Esophagus squamous epithelium (tissue), 5 donors: Measurements from ENCODE around the gene ANKRD16. TPM values are rescaled to one million over a fixed set of nuclear protein-coding genes. Genes with fewer than 3 reads are reported as not detected.
"Not testable (repeated sequence)": the region's sequence is repeated elsewhere in the genome, so short reads cannot be mapped to it uniquely, and the experiment has no call there.

Experiments
- DNase-seq: peaks from one replicate; lab custom pipeline; 2025; lab: John Stamatoyannopoulos, UW
- H3K27ac ChIP-seq, 4 donors: fragments of 200-600 bp; sonication (generic); one replicate each; pipeline ENCODE4 v1.5.1; 2016 to 2019; ENCODE audit warnings: mild to moderate bottlenecking in 1 of 4
- H3K27me3 ChIP-seq, 4 donors: fragments of 200-600 bp; sonication (generic); 1 replicate in 3 of 4; 2 replicates in 1 of 4; pipeline versions ENCODE4 v1.5.1 to v1.6.0; 2017 to 2021; ENCODE audit warnings: antibody characterized with exemption in 1 of 4
- H3K36me3 ChIP-seq, 3 donors: fragments of 200-600 bp; sonication (generic); one replicate each; pipeline ENCODE4 v1.5.1; 2016 to 2019
- H3K4me1 ChIP-seq, 3 donors: fragments of 200-600 bp; sonication (generic); one replicate each; pipeline ENCODE4 v1.5.1; 2017 to 2019
- H3K4me3 ChIP-seq, 4 donors: fragments of 200-600 bp; sonication (generic); 1 replicate in 3 of 4; 2 replicates in 1 of 4; pipeline ENCODE4 v1.5.1; 2016 to 2019; ENCODE audit warnings: mild to moderate bottlenecking in 2 of 4, moderate library complexity in 1 of 4
- H3K9me3 ChIP-seq, 3 donors: fragments of 200-600 bp; sonication (generic); one replicate each; pipeline ENCODE4 v1.5.1; 2016 to 2019
- POLR2A ChIP-seq, 4 donors: fragments of 450-650 bp; IDR thresholded peaks; one replicate each; pipeline ENCODE4 v1.6.1; 2017; ENCODE audit warnings: antibody characterized with exemption in 4 of 4, mild to moderate bottlenecking in 4 of 4, moderate library complexity in 3 of 4
- WGBS, 2 donors: methylation state at CpG; one replicate each; pipeline ENCODE4 v1.1.5; 2018; 5-methylcytosine and 5-hydroxymethylcytosine counted together
- intact Hi-C: fragments of 100-400 bp; cut with DNase I; formaldehyde crosslinking; loops from one replicate; pipeline ENCODE4 v1.15.0; 2022
- total RNA-seq, 4 donors: library from RNA; depleted of rRNA; stranded (reverse); fragments of >200 nt; gene quantifications; one replicate each; pipeline ENCODE4 v1.1.0, GENCODE V29; 2016
- TF ChIP-seq, protein P1 (sequence below), 6 experiments: fragments of 450-650 bp in 4 of 6; fragments of 200-600 bp in 2 of 6; sonication (generic) in 2 of 6; IDR thresholded peaks; one replicate each; pipeline ENCODE4 v1.5.1; 2016 to 2019; ENCODE audit warnings: antibody characterized with exemption in 6 of 6, mild to moderate bottlenecking in 4 of 6, moderate library complexity in 4 of 6
- donor health status: DM: yes; HTN: yes; CAD: no.

ANKRD16 gene
- total RNA-seq, 4 donors from 2014 or later: 2.8 to 10.9 (median 5.1) TPM

DNA sequence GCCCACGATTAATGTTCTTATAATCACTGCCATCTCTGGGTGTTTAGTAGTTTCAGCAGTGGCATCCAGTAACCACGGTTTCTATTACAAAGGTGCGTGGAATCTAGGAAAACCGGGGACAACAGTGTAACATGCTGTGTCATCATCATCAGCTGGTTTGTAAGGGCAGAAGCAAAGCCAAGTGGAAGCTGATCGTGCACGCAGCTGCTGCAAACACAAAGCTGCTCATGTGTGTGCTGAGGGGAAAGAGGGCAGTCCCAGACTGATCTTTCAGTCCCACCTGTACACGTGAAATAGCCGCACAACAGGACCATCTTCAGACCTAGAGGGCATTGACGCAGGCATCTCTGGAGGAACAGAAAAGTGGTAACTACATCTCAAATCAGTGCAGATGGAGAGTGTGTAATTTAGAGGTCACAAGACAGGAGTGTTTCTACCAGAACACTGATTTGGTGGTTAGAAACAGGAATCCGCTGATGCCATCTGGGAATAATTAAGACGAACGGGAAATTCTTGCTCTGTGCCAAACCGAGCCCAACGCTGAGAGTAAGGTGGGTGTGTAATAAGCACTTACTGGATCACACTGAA lies 13.4 kb downstream of the ANKRD16 start:
- intact Hi-C loops: no loop called here
- TF ChIP-seq, protein P1, sequence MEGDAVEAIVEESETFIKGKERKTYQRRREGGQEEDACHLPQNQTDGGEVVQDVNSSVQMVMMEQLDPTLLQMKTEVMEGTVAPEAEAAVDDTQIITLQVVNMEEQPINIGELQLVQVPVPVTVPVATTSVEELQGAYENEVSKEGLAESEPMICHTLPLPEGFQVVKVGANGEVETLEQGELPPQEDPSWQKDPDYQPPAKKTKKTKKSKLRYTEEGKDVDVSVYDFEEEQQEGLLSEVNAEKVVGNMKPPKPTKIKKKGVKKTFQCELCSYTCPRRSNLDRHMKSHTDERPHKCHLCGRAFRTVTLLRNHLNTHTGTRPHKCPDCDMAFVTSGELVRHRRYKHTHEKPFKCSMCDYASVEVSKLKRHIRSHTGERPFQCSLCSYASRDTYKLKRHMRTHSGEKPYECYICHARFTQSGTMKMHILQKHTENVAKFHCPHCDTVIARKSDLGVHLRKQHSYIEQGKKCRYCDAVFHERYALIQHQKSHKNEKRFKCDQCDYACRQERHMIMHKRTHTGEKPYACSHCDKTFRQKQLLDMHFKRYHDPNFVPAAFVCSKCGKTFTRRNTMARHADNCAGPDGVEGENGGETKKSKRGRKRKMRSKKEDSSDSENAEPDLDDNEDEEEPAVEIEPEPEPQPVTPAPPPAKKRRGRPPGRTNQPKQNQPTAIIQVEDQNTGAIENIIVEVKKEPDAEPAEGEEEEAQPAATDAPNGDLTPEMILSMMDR (IDR thresholded peaks at IDR 0.05): no peak
- TF ChIP-seq POLR2A (IDR thresholded peaks at IDR 0.05): no peak
- Histone ChIP-seq H3K27me3 (no peaks in the 10 kb centered on the region), H3K9me3 (no peaks in the 10 kb centered on the region), H3K27ac (peak overlapping the region in 2 of 4 donors; percentile 55 to 57), H3K36me3 (peaks cover 0 to 72% (median 0%) of the 10 kb centered on the region in 3 donors), H3K4me3 (no peak overlapping the region), H3K4me1 (peaks cover 0 to 17% (median 0%) of the 10 kb centered on the region in 3 donors)
- 53 to 73% methylated on average over 7 to 14 of the region's 14 CpGs for WGBS, 2 donors
- DNase-seq: no peak

DNA sequence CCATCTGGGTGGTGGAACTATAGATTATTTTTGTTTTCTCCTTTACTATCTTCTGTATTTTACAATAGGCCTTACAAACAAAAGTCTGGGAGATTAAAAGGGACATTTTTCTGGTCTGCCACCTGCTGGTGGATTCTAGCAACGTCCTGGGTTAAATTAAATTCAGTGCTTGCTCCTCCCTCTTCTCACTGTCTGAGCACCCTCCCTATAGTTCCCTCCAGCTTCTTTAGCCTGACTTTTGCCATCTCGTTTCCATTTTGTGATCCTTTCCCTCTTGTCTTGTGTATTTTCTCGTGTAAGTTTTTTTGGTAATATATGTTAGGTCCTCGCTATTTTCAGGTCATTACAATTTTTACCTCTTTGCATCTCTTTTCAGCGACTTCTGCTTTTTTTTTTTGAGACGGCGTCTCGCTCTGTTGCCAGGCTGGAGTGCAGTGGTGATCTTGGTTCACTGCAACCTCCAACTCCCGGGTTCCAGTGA lies 16.1 kb downstream of the ANKRD16 start:
- no peaks in the 10 kb centered on the region for H3K27me3 ChIP-seq
- peaks cover 0 to 3% (median 0%) of the 10 kb centered on the region in 3 donors for H3K9me3 ChIP-seq
- 31 to 42% methylated on average over 8 to 9 of the region's 9 CpGs for WGBS, 2 donors
- H3K27ac ChIP-seq: no peak overlapping the region
- intact Hi-C loops: no loop called here
- H3K4me1 ChIP-seq: peaks cover 0 to 17% (median 0%) of the 10 kb centered on the region in 3 donors
- no peak for DNase-seq
- TF ChIP-seq POLR2A (IDR thresholded peaks at IDR 0.05): no peak
- TF ChIP-seq, protein P1 (IDR thresholded peaks at IDR 0.05): peak; percentile 63 to 89 (median 80)
- H3K36me3 ChIP-seq: peaks cover 0 to 48% (median 0%) of the 10 kb centered on the region in 3 donors
- peak overlapping the region in 1 of 4 donors; percentile 30 for H3K4me3 ChIP-seq

DNA sequence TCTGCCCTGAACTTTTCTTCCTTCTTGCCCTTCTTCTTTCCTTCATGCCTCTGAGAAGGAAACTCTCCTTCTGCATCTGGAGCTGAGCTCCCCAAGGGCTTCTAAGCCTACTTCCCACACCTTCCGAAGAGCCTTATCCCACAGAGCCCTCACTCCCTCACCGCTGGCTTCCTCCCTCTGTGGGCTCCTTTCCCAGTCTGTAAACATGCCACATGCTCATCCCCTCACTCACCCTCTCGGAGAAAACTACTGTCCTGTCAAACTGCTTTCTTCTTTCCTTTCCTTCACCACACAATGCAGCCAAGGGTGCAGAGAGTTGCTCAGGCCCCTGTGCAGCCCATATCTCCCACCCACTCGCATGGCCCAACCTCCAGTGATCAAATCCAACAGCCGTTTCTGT lies 18.1 kb downstream of the ANKRD16 start:
- Histone ChIP-seq H3K9me3 (peaks cover 0 to 4% (median 0%) of the 10 kb centered on the region in 3 donors), H3K27ac (no peak overlapping the region), H3K4me3 (no peak overlapping the region), H3K4me1 (peaks cover 0 to 25% (median 0%) of the 10 kb centered on the region in 3 donors), H3K36me3 (peaks cover 0 to 30% (median 0%) of the 10 kb centered on the region in 3 donors), H3K27me3 (no peaks in the 10 kb centered on the region)
- no peak for DNase-seq
- intact Hi-C loops: no loop called here
- WGBS, 2 donors: 51 to 69% methylated on average over 4 to 5 of the region's 5 CpGs
- TF ChIP-seq, protein P1 (IDR thresholded peaks at IDR 0.05): no peak
- TF ChIP-seq POLR2A (IDR thresholded peaks at IDR 0.05): no peak

DNA sequence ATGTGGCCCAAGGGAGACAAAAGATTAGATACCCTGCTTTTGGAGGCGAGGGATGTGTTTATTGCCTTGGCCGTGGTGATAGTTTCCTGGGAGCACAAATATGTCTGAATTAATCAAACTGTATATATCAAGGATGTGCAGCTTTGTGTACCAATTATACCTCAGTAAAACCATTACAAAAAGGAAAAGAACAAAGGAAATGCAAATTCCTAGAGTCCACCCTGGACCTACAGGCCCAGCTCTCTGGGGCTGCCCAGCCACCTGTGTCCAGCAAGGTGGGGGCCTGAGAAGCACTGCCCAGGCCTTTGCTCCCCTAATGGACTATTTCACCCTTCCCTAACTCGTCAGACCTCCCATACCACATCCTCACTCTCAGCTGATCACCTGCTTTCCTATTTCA lies 20.5 kb downstream of the ANKRD16 start:
- H3K36me3 ChIP-seq: peaks cover 0 to 8% (median 0%) of the 10 kb centered on the region in 3 donors
- intact Hi-C loops: no loop called here
- WGBS, 2 donors: 91 to 93% methylated on average over 3 of the region's 3 CpGs
- H3K9me3 ChIP-seq: peaks cover 0 to 4% (median 0%) of the 10 kb centered on the region in 3 donors
- TF ChIP-seq POLR2A (IDR thresholded peaks at IDR 0.05): no peak
- TF ChIP-seq, protein P1 (IDR thresholded peaks at IDR 0.05): no peak
- no peak overlapping the region for H3K27ac ChIP-seq
- H3K4me1 ChIP-seq: peaks cover 0 to 14% (median 0%) of the 10 kb centered on the region in 3 donors
- no peak for DNase-seq
- H3K4me3 ChIP-seq: no peak overlapping the region
- H3K27me3 ChIP-seq: no peaks in the 10 kb centered on the region

DNA sequence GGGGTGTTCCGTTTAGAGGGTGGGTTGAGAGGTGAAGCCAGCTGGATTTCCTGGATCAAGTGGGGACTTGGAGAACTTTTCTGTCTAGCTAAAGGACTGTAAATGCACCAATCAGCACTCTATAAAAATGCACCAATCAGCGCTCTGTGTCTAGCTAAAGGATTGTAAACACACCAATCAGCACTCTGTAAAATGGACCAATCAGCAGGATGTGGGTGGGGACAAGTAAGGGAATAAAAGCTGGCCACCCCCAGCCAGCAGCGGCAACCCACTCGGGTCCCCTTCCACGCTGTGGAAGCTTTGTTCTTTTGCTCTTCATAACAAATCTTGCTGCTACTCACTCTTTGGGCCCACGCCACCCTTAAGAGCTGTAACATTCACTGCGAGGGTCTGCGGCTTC lies 21.3 kb downstream of the ANKRD16 start:
- peak overlapping the region in 2 of 4 donors; percentile 36 to 39 for H3K27ac ChIP-seq
- intact Hi-C loops, H3K4me3 ChIP-seq, DNase-seq, H3K27me3 ChIP-seq, H3K9me3 ChIP-seq: not testable (repeated sequence)
- 96 to 100% methylated on average over 4 to 5 of the region's 8 CpGs for WGBS, 2 donors
- peaks cover 0 to 15% (median 0%) of the 10 kb centered on the region in 3 donors for H3K36me3 ChIP-seq
- peaks cover 0 to 14% (median 0%) of the 10 kb centered on the region in 3 donors for H3K4me1 ChIP-seq

DNA sequence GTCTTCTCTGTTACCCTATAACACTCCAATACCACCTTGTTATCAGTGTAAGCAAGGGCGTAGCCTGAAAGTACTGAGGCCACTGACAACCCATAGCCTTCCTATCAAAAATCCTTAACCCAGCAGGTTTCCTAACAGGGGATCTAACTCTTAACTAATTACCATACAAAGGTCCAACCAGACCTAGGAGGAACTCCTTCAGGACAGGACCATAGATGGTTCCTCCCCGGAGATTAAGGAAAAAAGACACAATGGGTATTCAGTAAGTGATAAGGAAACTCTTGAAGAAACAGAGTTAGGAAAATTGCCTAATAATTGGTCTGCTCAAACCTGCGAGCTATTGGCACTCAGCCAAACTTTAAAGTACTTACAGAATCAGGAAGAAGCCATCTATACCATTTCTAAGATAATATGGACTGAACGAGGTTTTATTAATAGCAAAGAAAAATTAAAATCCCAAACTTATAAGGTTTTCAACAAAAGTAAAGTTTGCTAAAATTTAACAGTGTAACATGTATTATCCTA lies 22.5 kb downstream of the ANKRD16 start:
- H3K4me3 ChIP-seq, intact Hi-C loops, H3K27ac ChIP-seq, DNase-seq, H3K27me3 ChIP-seq, H3K9me3 ChIP-seq: not testable (repeated sequence)
- H3K36me3 ChIP-seq: peaks cover 0 to 18% (median 0%) of the 10 kb centered on the region in 3 donors
- WGBS, 2 donors: 41 to 43% methylated on average over 4 of the region's 4 CpGs
- peaks cover 0 to 14% (median 0%) of the 10 kb centered on the region in 3 donors for H3K4me1 ChIP-seq

DNA sequence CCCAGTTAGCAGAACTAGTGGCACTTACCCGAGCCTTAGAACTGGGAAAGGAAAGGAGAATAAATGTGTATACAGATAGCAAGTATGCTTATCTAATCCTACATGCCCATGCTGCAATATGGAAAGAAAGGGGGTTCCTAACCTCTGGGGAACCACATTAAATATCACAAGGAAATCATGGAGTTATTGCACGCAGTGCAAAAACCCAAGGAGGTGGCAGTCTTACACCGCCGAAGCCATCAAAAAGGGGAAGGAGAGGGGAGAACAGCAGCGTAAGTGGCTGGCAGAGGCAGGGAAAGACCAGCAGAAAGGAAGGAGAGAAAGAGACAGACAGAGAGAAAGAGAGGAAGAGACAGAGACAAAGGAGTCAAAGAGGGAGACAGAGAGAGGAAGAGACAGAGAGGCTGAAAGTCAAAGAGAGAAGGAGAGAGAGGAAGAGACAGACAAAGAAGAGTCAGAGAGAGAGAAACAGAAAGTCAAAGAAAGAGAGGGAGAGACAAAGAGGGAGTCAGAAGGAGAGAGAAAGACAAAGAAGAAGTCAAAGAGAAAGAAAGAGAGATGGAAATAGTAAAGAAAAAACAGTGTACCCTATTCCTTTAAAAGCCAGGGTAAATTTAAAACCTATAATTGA lies 23.1 kb downstream of the ANKRD16 start:
- intact Hi-C loops, DNase-seq: not testable (repeated sequence)
- WGBS, 2 donors: 60 to 65% methylated on average over 5 of the region's 5 CpGs

DNA sequence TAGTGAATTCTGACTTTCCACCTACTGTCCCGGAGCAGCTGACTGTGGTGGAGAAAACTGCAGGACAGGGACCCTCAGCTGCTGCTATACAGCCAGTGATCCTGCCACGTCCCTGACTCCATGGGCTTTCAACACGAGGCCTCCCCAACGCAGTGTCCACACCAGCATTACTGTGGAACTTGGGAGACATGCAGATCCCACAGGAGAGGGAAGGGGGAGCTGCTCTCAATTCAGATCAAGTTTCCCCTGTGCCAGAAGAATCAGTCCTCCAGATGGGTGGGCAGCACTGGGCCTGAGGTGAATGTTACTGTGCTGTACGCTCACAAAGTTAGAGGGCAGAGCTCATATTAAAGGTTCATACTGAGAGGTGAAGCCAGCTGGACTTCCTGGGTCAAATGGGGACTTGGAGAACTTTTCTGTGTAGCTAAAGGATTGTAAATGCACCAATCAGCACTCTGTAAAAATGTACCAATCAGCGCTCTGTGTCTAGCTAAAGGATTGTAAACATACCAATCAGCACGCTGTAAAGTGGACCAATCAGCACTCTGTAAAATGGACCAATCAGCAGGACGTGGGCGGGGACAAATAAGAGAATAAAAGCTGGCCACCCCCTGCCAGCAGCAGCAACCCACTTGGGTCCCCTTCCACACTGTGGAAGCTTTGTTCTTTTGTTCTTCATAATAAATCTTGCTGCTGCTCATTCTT lies 26.6 kb downstream of the ANKRD16 start:
- H3K4me3 ChIP-seq, intact Hi-C loops, H3K27me3 ChIP-seq, H3K9me3 ChIP-seq, DNase-seq, H3K27ac ChIP-seq: not testable (repeated sequence)
- Histone ChIP-seq H3K4me1 (peaks cover 0 to 12% (median 0%) of the 10 kb centered on the region in 3 donors), H3K36me3 (peaks cover 0 to 13% (median 0%) of the 10 kb centered on the region in 3 donors)
- 86 to 98% methylated on average over 8 to 9 of the region's 9 CpGs for WGBS, 2 donors

More for the DNA sequence above, 23.1 kb downstream of the ANKRD16 start:
- not testable (repeated sequence) for H3K9me3 ChIP-seq, H3K27ac ChIP-seq, H3K27me3 ChIP-seq, H3K4me3 ChIP-seq
- peaks cover 0 to 18% (median 0%) of the 10 kb centered on the region in 3 donors for H3K36me3 ChIP-seq
- peaks cover 0 to 14% (median 0%) of the 10 kb centered on the region in 3 donors for H3K4me1 ChIP-seq
